Upper lobe of left lung (tissue), 6 donors: ENCODE results near the gene C16orf92. TPM values are rescaled to one million over a fixed set of nuclear protein-coding genes. Genes with fewer than 3 reads are reported as not detected.

Source experiments
- ATAC-seq, 2 donors: fragments of 200-7000 bp; cut with Tn5 transposase; one replicate each; pipeline ENCODE4 v1.9.1; 2022; ENCODE audit warnings: mild to moderate bottlenecking in 2 of 2, moderate library complexity in 2 of 2; ENCODE audit not compliant: low FRiP score in 2 of 2
- DNase-seq, 2 donors: peaks; one replicate each; pipeline ENCODE4 v3.0.0-alpha.2; 2019 to 2020
- H3K27ac ChIP-seq, 4 donors: fragments of 200-600 bp; sonication (generic); one replicate each; pipeline ENCODE4 v1.5.1; 2016 to 2019
- H3K27me3 ChIP-seq, 4 donors: fragments of 200-600 bp; sonication (generic); one replicate each; pipeline ENCODE4 v1.5.1; 2017 to 2019
- H3K36me3 ChIP-seq, 4 donors: fragments of 200-600 bp; sonication (generic); one replicate each; pipeline ENCODE4 v1.5.1; 2016 to 2019
- H3K4me1 ChIP-seq, 4 donors: fragments of 200-600 bp; sonication (generic); one replicate each; pipeline ENCODE4 v1.5.1; 2018 to 2019
- H3K4me3 ChIP-seq, 4 donors: fragments of 200-600 bp; sonication (generic); one replicate each; pipeline ENCODE4 v1.5.1; 2017 to 2019; ENCODE audit warnings: mild to moderate bottlenecking in 2 of 4, moderate library complexity in 1 of 4
- H3K9me3 ChIP-seq, 4 donors: fragments of 200-600 bp; sonication (generic); one replicate each; pipeline ENCODE4 v1.5.1; 2018 to 2019
- CTCF ChIP-seq, 6 experiments: fragments of 450-650 bp in 4 of 6; fragments of 200-600 bp in 2 of 6; sonication (generic) in 2 of 6; IDR thresholded peaks; one replicate each; pipeline ENCODE4 v1.5.1; 2016 to 2019; ENCODE audit warnings: antibody characterized with exemption in 6 of 6
- EP300 ChIP-seq, 4 donors: sonication (generic); formaldehyde crosslinking; IDR thresholded peaks; one replicate each; pipeline ENCODE4 v1.5.1; 2017; ENCODE audit warnings: antibody characterized with exemption in 4 of 4, control low read depth in 2 of 4
- POLR2A ChIP-seq, 4 donors: fragments of 450-650 bp; IDR thresholded peaks; one replicate each; pipeline ENCODE4 v1.5.1; 2016 to 2017; ENCODE audit warnings: antibody characterized with exemption in 4 of 4, mild to moderate bottlenecking in 2 of 4
- POLR2AphosphoS5 ChIP-seq, 2 donors: sonication (generic); formaldehyde crosslinking; IDR thresholded peaks; one replicate each; pipeline ENCODE4 v1.5.1; 2017; ENCODE audit warnings: antibody characterized with exemption in 2 of 2
- WGBS, 2 donors: methylation state at CpG; one replicate each; pipeline ENCODE4 v1.1.5; 2017 to 2018; 5-methylcytosine and 5-hydroxymethylcytosine counted together
- total RNA-seq, 6 donors: library from RNA; depleted of rRNA in 4 of 6; stranded (reverse); fragments of >200 nt in 4 of 6; gene quantifications; one replicate each; pipeline versions ENCODE4 v1.1.0 to v1.2.1, GENCODE V29; 2016 to 2021
- donor health status: DM: no; HTN: no; CAD: no; lungs with moderate emphysema.
- donor health status: DM: no; HTN: yes; CAD: no; lungs with severe emphysema.

Gene C16orf92
- total RNA-seq, 6 donors from 2014 or later, result not detected

GRCh38 chr16:30002614-30003346, 20.2 kb upstream of the C16orf92 start:
- H3K27me3 ChIP-seq, result no peaks in the 10 kb centered on the region
- peaks cover 0 to 17% (median 11%) of the 10 kb centered on the region in 4 donors for H3K4me1 ChIP-seq
- no peak for ATAC-seq
- TF ChIP-seq EP300 (IDR thresholded peaks at IDR 0.05), result no peak
- no peak for TF ChIP-seq CTCF (IDR thresholded peaks at IDR 0.05)
- TF ChIP-seq POLR2A (IDR thresholded peaks at IDR 0.05), result no peak
- no peak for TF ChIP-seq POLR2AphosphoS5 (IDR thresholded peaks at IDR 0.05)
- 82 to 91% methylated on average over 17 to 19 of the region's 19 CpGs for WGBS, 2 donors
- no peaks in the 10 kb centered on the region for H3K9me3 ChIP-seq
- no peak overlapping the region for H3K4me3 ChIP-seq
- no peak overlapping the region for H3K27ac ChIP-seq
- no peak for DNase-seq
- H3K36me3 ChIP-seq, result peaks cover 0 to 46% (median 14%) of the 10 kb centered on the region in 4 donors

GRCh38 chr16:30003670-30004423, 19.2 kb upstream of the C16orf92 start:
- no peak for DNase-seq
- Histone ChIP-seq H3K27me3 (no peaks in the 10 kb centered on the region), H3K36me3 (peaks cover 0 to 41% (median 14%) of the 10 kb centered on the region in 4 donors), H3K4me3 (no peak overlapping the region), H3K27ac (peak overlapping the region in 2 of 4 donors; percentile 1 to 19), H3K9me3 (no peaks in the 10 kb centered on the region), H3K4me1 (peaks cover 0 to 17% (median 11%) of the 10 kb centered on the region in 4 donors)
- ATAC-seq, result no peak
- TF ChIP-seq EP300 (IDR thresholded peaks at IDR 0.05) (no peak), CTCF (IDR thresholded peaks at IDR 0.05) (no peak)
- WGBS, 2 donors, result 86 to 89% methylated on average over 12 to 15 of the region's 17 CpGs

- Histone ChIP-seq H3K27me3 (peaks cover 0 to under 1% (median 0%) of the 10 kb centered on the region in 4 donors), H3K4me3 (peak overlapping the region in 2 of 4 donors; percentile 2 to 14), H3K9me3 (no peaks in the 10 kb centered on the region), H3K4me1 (peaks cover 0 to 17% (median 11%) of the 10 kb centered on the region in 4 donors), H3K27ac (peak overlapping the region in 3 of 4 donors; percentile 1 to 58 (median 19)), H3K36me3 (peaks cover 0 to 36% (median 14%) of the 10 kb centered on the region in 4 donors)
- ATAC-seq, result peak in 1 of 2 donors; percentile 1
- DNase-seq, result peak; percentile 58 to 86
- TF ChIP-seq CTCF (IDR thresholded peaks at IDR 0.05) (no peak), POLR2A (IDR thresholded peaks at IDR 0.05) (peak in 1 of 4 donors; percentile 13), POLR2AphosphoS5 (IDR thresholded peaks at IDR 0.05) (no peak)
- 76% methylated on average over 19 of the region's 19 CpGs; no CpG with 5 or more reads in 1 of the 2 donors for WGBS, 2 donors
Measured at GRCh38 chr16:30004424-30004776, 18.6 kb upstream of the C16orf92 start.

GRCh38 chr16:30004811-30005242, 18.2 kb upstream of the C16orf92 start:
- H3K9me3 ChIP-seq, result no peaks in the 10 kb centered on the region
- H3K4me1 ChIP-seq, result peaks cover 0 to 18% (median 11%) of the 10 kb centered on the region in 4 donors
- DNase-seq, result peak; percentile 64 to 80
- H3K36me3 ChIP-seq, result peaks cover 0 to 32% (median 14%) of the 10 kb centered on the region in 4 donors
- ATAC-seq, result peak; percentile 27 to 55
- WGBS, 2 donors, result 0 to 39% methylated on average over 1 to 10 of the region's 11 CpGs
- H3K4me3 ChIP-seq, result peak overlapping the region in 2 of 4 donors; percentile 2 to 14
- peak overlapping the region in 3 of 4 donors; percentile 1 to 58 (median 19) for H3K27ac ChIP-seq
- TF ChIP-seq POLR2A (IDR thresholded peaks at IDR 0.05), result no peak
- peaks cover 0 to 4% (median under 1%) of the 10 kb centered on the region in 4 donors for H3K27me3 ChIP-seq
